Measurements from ENCODE around the gene OR10H1. TPM values are rescaled to one million over a fixed set of nuclear protein-coding genes. Genes with fewer than 3 reads are reported as not detected.
A peak's percentile ranks its signal among the peaks of the same experiment; 100 is the strongest.

Gene OR10H1
- total and polyA plus RNA-seq, 9 of the 15 experiments (the other 6 are each of a cell fraction or from before 2014, with no cell fraction given): not detected

DNA sequence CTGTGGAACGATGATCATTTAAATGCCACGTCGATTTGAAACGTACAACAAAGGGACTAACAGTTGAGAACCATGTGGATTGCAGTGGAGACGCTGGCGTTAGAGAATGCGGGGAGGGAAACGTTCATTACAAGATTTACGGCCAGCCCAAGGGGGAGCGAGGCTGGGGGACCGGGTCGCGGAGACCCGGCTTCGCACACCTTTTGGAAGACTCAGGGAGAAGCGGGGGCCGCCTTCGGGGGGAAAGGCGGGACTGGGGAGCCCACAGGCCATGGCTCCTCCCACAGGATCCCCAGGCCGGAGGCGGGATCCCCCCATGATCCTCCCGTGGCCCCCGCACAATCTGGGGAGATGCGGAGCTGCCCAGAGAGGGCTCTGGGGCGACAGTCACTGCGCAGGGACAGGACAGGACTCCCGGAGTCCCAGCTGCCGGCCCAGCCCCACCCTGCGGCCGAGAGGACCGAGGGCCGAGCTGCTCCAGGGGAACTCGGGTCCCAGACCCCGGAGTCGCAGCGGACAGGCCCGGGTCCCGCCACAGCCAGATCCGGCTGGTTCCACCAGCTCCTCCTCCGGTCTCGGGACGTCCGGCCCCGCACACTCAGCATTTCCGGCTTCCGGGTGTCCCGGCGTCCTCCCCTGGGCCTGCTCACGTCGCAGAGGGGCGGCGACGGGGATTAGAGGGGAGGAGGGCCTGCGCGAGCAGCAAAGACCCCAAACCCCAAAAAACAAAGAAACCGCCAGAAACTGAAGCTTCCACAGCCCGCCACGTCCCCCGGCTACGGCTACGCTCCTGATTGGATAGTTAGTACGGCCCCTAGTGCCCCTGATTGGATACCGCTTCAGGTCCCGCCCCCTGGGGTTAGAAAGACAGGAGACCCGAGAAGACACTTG is 21.1 kb upstream of the OR10H1 start (continued):
- TF ChIP-seq SRSF3 (IDR thresholded peaks at IDR 0.05; ENCODE audit: insufficient read depth, low read length) (0 out of 2 replicates have a peak, but pooled peaks have one; percentile 73), ZNF347 (CRISPR knock-in tag; IDR thresholded peaks at IDR 0.05; ENCODE audit: low read depth) (0 out of 2 replicates have a peak, but pooled peaks have one; percentile 66), ZNF696 (CRISPR knock-in tag; conservative IDR thresholded peaks at IDR 0.05) (no peak), SREBF1 (IDR thresholded peaks at IDR 0.05; ENCODE audit: borderline replicate concordance, low read depth, low read length) (no peak), ARID1B (IDR thresholded peaks at IDR 0.05) (no peak; the same call in 1 of the 2 replicates), MEF2A (IDR thresholded peaks at IDR 0.05; ENCODE audit: control insufficient read depth, low read depth, low read length) (no peak), GATAD2A (IDR thresholded peaks at IDR 0.05) (0 out of 2 replicates have a peak, but pooled peaks have one; percentile 76), EP300 (IDR thresholded peaks at IDR 0.05; ENCODE audit: low read length) (no peak), ZNF134 (CRISPR knock-in tag; conservative IDR thresholded peaks at IDR 0.05) (no peak), PURB (CRISPR knock-in tag; IDR thresholded peaks at IDR 0.05; ENCODE audit: low read depth) (no peak), FOXJ2 (tag; IDR thresholded peaks at IDR 0.05) (no peak), SMARCB1 (IDR thresholded peaks at IDR 0.05; ENCODE audit: insufficient read length, low read depth) (no peak), FOXM1 (IDR thresholded peaks at IDR 0.05; ENCODE audit: low read depth) (no peak), FOXM1 (CRISPR knock-in tag; IDR thresholded peaks at IDR 0.05; ENCODE audit: low read depth) (no peak; the same call in 1 of the 2 replicates)
- TF ChIP-seq, protein P1, sequence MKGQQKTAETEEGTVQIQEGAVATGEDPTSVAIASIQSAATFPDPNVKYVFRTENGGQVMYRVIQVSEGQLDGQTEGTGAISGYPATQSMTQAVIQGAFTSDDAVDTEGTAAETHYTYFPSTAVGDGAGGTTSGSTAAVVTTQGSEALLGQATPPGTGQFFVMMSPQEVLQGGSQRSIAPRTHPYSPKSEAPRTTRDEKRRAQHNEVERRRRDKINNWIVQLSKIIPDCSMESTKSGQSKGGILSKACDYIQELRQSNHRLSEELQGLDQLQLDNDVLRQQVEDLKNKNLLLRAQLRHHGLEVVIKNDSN (CRISPR knock-in tag; IDR thresholded peaks at IDR 0.05): no peak
- TF ChIP-seq, protein P2, sequence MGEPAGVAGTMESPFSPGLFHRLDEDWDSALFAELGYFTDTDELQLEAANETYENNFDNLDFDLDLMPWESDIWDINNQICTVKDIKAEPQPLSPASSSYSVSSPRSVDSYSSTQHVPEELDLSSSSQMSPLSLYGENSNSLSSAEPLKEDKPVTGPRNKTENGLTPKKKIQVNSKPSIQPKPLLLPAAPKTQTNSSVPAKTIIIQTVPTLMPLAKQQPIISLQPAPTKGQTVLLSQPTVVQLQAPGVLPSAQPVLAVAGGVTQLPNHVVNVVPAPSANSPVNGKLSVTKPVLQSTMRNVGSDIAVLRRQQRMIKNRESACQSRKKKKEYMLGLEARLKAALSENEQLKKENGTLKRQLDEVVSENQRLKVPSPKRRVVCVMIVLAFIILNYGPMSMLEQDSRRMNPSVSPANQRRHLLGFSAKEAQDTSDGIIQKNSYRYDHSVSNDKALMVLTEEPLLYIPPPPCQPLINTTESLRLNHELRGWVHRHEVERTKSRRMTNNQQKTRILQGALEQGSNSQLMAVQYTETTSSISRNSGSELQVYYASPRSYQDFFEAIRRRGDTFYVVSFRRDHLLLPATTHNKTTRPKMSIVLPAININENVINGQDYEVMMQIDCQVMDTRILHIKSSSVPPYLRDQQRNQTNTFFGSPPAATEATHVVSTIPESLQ (CRISPR knock-in tag; IDR thresholded peaks at IDR 0.05): peak; percentile 85
- TF ChIP-seq, protein P3, sequence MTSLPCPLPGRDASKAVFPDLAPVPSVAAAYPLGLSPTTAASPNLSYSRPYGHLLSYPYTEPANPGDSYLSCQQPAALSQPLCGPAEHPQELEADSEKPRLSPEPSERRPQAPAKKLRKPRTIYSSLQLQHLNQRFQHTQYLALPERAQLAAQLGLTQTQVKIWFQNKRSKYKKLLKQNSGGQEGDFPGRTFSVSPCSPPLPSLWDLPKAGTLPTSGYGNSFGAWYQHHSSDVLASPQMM (CRISPR knock-in tag; IDR thresholded peaks at IDR 0.05): peak; percentile 69; the same call in 1 of the 2 replicates
- TF ChIP-seq, protein P4, sequence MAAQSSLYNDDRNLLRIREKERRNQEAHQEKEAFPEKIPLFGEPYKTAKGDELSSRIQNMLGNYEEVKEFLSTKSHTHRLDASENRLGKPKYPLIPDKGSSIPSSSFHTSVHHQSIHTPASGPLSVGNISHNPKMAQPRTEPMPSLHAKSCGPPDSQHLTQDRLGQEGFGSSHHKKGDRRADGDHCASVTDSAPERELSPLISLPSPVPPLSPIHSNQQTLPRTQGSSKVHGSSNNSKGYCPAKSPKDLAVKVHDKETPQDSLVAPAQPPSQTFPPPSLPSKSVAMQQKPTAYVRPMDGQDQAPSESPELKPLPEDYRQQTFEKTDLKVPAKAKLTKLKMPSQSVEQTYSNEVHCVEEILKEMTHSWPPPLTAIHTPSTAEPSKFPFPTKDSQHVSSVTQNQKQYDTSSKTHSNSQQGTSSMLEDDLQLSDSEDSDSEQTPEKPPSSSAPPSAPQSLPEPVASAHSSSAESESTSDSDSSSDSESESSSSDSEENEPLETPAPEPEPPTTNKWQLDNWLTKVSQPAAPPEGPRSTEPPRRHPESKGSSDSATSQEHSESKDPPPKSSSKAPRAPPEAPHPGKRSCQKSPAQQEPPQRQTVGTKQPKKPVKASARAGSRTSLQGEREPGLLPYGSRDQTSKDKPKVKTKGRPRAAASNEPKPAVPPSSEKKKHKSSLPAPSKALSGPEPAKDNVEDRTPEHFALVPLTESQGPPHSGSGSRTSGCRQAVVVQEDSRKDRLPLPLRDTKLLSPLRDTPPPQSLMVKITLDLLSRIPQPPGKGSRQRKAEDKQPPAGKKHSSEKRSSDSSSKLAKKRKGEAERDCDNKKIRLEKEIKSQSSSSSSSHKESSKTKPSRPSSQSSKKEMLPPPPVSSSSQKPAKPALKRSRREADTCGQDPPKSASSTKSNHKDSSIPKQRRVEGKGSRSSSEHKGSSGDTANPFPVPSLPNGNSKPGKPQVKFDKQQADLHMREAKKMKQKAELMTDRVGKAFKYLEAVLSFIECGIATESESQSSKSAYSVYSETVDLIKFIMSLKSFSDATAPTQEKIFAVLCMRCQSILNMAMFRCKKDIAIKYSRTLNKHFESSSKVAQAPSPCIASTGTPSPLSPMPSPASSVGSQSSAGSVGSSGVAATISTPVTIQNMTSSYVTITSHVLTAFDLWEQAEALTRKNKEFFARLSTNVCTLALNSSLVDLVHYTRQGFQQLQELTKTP (IDR thresholded peaks at IDR 0.05; ENCODE audit: low read depth in 1 of 2, partially characterized antibody in 2 of 2): no peak
- TF ChIP-seq, protein P5, sequence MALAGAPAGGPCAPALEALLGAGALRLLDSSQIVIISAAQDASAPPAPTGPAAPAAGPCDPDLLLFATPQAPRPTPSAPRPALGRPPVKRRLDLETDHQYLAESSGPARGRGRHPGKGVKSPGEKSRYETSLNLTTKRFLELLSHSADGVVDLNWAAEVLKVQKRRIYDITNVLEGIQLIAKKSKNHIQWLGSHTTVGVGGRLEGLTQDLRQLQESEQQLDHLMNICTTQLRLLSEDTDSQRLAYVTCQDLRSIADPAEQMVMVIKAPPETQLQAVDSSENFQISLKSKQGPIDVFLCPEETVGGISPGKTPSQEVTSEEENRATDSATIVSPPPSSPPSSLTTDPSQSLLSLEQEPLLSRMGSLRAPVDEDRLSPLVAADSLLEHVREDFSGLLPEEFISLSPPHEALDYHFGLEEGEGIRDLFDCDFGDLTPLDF (CRISPR knock-in tag; IDR thresholded peaks at IDR 0.05): 0 out of 2 replicates have a peak, but pooled peaks have one; percentile 17
